ENCODE data around the gene MYRIP.

The MYRIP gene

GRCh38 chr3:40096661-40097111, 287.3 kb downstream of the MYRIP start:
- Histone ChIP-seq H3K9me3 (ENCODE audit: insufficient read depth, low read length) (no peaks in the 10 kb centered on the region), H3K4me3 (ENCODE audit: insufficient read length, low read depth) (no peak overlapping the region), H3K4me1 (ENCODE audit: insufficient read depth, insufficient read length) (peaks cover 5% of the 10 kb centered on the region), H3K9ac (ENCODE audit: insufficient read length, low read depth) (no peak overlapping the region), H3K36me3 (ENCODE audit: insufficient read depth, insufficient read length, low read length) (no peaks in the 10 kb centered on the region), H3K27me3 (ENCODE audit: insufficient read depth, insufficient read length) (no peaks in the 10 kb centered on the region)
- no peak for TF ChIP-seq ZNF274 (IDR thresholded peaks at IDR 0.05; ENCODE audit: low read depth, low read length)
- no peak for TF ChIP-seq YY1 (IDR thresholded peaks at IDR 0.05; ENCODE audit: insufficient read depth, insufficient read length)
- TF ChIP-seq SUZ12 (IDR thresholded peaks at IDR 0.05; ENCODE audit: extremely low read depth, insufficient read depth, insufficient read length): no peak
- DNase-seq (ENCODE audit: low read depth, low spot score): no peak

- Histone ChIP-seq H3K4me3 (ENCODE audit: insufficient read length, low read depth) (no peak overlapping the region), H3K36me3 (ENCODE audit: insufficient read depth, insufficient read length, low read length) (no peaks in the 10 kb centered on the region), H3K27me3 (ENCODE audit: insufficient read depth, insufficient read length) (no peaks in the 10 kb centered on the region), H3K9me3 (ENCODE audit: insufficient read depth, low read length) (no peaks in the 10 kb centered on the region), H3K4me1 (ENCODE audit: insufficient read depth, insufficient read length) (peaks cover 5% of the 10 kb centered on the region), H3K9ac (ENCODE audit: insufficient read length, low read depth) (no peak overlapping the region)
- DNase-seq (ENCODE audit: low read depth, low spot score): no peak
- TF ChIP-seq SUZ12 (IDR thresholded peaks at IDR 0.05; ENCODE audit: extremely low read depth, insufficient read depth, insufficient read length) (no peak), ZNF274 (IDR thresholded peaks at IDR 0.05; ENCODE audit: low read depth, low read length) (no peak), YY1 (IDR thresholded peaks at IDR 0.05; ENCODE audit: insufficient read depth, insufficient read length) (no peak)
Observed at GRCh38 chr3:40097131-40098117, 288.0 kb downstream of the MYRIP start.

- peaks cover 5% of the 10 kb centered on the region for H3K4me1 ChIP-seq (ENCODE audit: insufficient read depth, insufficient read length)
- no peak for TF ChIP-seq SUZ12 (IDR thresholded peaks at IDR 0.05; ENCODE audit: extremely low read depth, insufficient read depth, insufficient read length)
- no peak overlapping the region for H3K4me3 ChIP-seq (ENCODE audit: insufficient read length, low read depth)
- H3K36me3 ChIP-seq (ENCODE audit: insufficient read depth, insufficient read length, low read length): no peaks in the 10 kb centered on the region
- no peak overlapping the region for H3K9ac ChIP-seq (ENCODE audit: insufficient read length, low read depth)
- H3K9me3 ChIP-seq (ENCODE audit: insufficient read depth, low read length): no peaks in the 10 kb centered on the region
- no peak for DNase-seq (ENCODE audit: low read depth, low spot score)
- no peaks in the 10 kb centered on the region for H3K27me3 ChIP-seq (ENCODE audit: insufficient read depth, insufficient read length)
Observed at GRCh38 chr3:40098261-40098759, 288.9 kb downstream of the MYRIP start.

- no peak for DNase-seq (ENCODE audit: low read depth, low spot score)
- no peak for TF ChIP-seq YY1 (IDR thresholded peaks at IDR 0.05; ENCODE audit: insufficient read depth, insufficient read length)
- H3K9ac ChIP-seq (ENCODE audit: insufficient read length, low read depth): no peak overlapping the region
Observed at GRCh38 chr3:40099871-40100270, 290.5 kb downstream of the MYRIP start.

GRCh38 chr3:40102182-40102581, 292.8 kb downstream of the MYRIP start:
- no peak for DNase-seq (ENCODE audit: low read depth, low spot score)
- TF ChIP-seq YY1 (IDR thresholded peaks at IDR 0.05; ENCODE audit: insufficient read depth, insufficient read length) (no peak), ZNF274 (IDR thresholded peaks at IDR 0.05; ENCODE audit: low read depth, low read length) (no peak), SUZ12 (IDR thresholded peaks at IDR 0.05; ENCODE audit: extremely low read depth, insufficient read depth, insufficient read length) (no peak)
- Histone ChIP-seq H3K9ac (ENCODE audit: insufficient read length, low read depth) (no peak overlapping the region), H3K4me1 (ENCODE audit: insufficient read depth, insufficient read length) (no peaks in the 10 kb centered on the region), H3K4me3 (ENCODE audit: insufficient read length, low read depth) (no peak overlapping the region), H3K27me3 (ENCODE audit: insufficient read depth, insufficient read length) (no peaks in the 10 kb centered on the region), H3K9me3 (ENCODE audit: insufficient read depth, low read length) (peaks cover 8% of the 10 kb centered on the region; the same call in 1 of the 2 replicates), H3K36me3 (ENCODE audit: insufficient read depth, insufficient read length, low read length) (no peaks in the 10 kb centered on the region)

More at GRCh38 chr3:40099871-40100270, 290.5 kb downstream of the MYRIP start:
- H3K27me3 ChIP-seq (ENCODE audit: insufficient read depth, insufficient read length): no peaks in the 10 kb centered on the region
- no peaks in the 10 kb centered on the region for H3K36me3 ChIP-seq (ENCODE audit: insufficient read depth, insufficient read length, low read length)
- peaks cover 5% of the 10 kb centered on the region for H3K4me1 ChIP-seq (ENCODE audit: insufficient read depth, insufficient read length)
- H3K4me3 ChIP-seq (ENCODE audit: insufficient read length, low read depth): no peak overlapping the region
- H3K9me3 ChIP-seq (ENCODE audit: insufficient read depth, low read length): no peaks in the 10 kb centered on the region

- DNase-seq (ENCODE audit: low read depth, low spot score): no peak
- H3K9me3 ChIP-seq (ENCODE audit: insufficient read depth, low read length): peaks cover 8% of the 10 kb centered on the region; the same call in 1 of the 2 replicates
- no peaks in the 10 kb centered on the region for H3K36me3 ChIP-seq (ENCODE audit: insufficient read depth, insufficient read length, low read length)
- no peak for TF ChIP-seq SUZ12 (IDR thresholded peaks at IDR 0.05; ENCODE audit: extremely low read depth, insufficient read depth, insufficient read length)
- TF ChIP-seq ZNF274 (IDR thresholded peaks at IDR 0.05; ENCODE audit: low read depth, low read length): no peak
- TF ChIP-seq YY1 (IDR thresholded peaks at IDR 0.05; ENCODE audit: insufficient read depth, insufficient read length): no peak
- no peaks in the 10 kb centered on the region for H3K27me3 ChIP-seq (ENCODE audit: insufficient read depth, insufficient read length)
- no peak overlapping the region for H3K4me3 ChIP-seq (ENCODE audit: insufficient read length, low read depth)
- peaks cover 2% of the 10 kb centered on the region for H3K4me1 ChIP-seq (ENCODE audit: insufficient read depth, insufficient read length)
- no peak overlapping the region for H3K9ac ChIP-seq (ENCODE audit: insufficient read length, low read depth)
Observed at GRCh38 chr3:40103829-40104228, 294.4 kb downstream of the MYRIP start.

GRCh38 chr3:40104441-40104840, 295.0 kb downstream of the MYRIP start:
- H3K4me1 ChIP-seq (ENCODE audit: insufficient read depth, insufficient read length): peaks cover 2% of the 10 kb centered on the region
- no peak for TF ChIP-seq YY1 (IDR thresholded peaks at IDR 0.05; ENCODE audit: insufficient read depth, insufficient read length)
- TF ChIP-seq ZNF274 (IDR thresholded peaks at IDR 0.05; ENCODE audit: low read depth, low read length): no peak
- no peak for TF ChIP-seq SUZ12 (IDR thresholded peaks at IDR 0.05; ENCODE audit: extremely low read depth, insufficient read depth, insufficient read length)
- DNase-seq (ENCODE audit: low read depth, low spot score): no peak
- no peak overlapping the region for H3K4me3 ChIP-seq (ENCODE audit: insufficient read length, low read depth)
- H3K27me3 ChIP-seq (ENCODE audit: insufficient read depth, insufficient read length): no peaks in the 10 kb centered on the region
- H3K9me3 ChIP-seq (ENCODE audit: insufficient read depth, low read length): peaks cover 8% of the 10 kb centered on the region; the same call in 1 of the 2 replicates
- no peak overlapping the region for H3K9ac ChIP-seq (ENCODE audit: insufficient read length, low read depth)
- H3K36me3 ChIP-seq (ENCODE audit: insufficient read depth, insufficient read length, low read length): no peaks in the 10 kb centered on the region
